ENCODE measurements around the gene DGKG.

- TF ChIP-seq CTCF (IDR thresholded peaks at IDR 0.05), result no peak
- no peak for TF ChIP-seq EZH2 (IDR thresholded peaks at IDR 0.05; ENCODE audit: borderline replicate concordance, insufficient read depth, low read depth, low read length, poor library complexity, severe bottlenecking)
Measured at GRCh38 chr3:186322761-186323160, 39.3 kb downstream of the DGKG start.

Measured in B cell (primary cell).